GM18505 (cell line): ENCODE results near the gene COL2A1.

Experiments
- ATAC-seq: cut with Tn5 transposase; IDR thresholded peaks from one replicate; pipeline ENCODE4 v1.9.1; 2021; ENCODE audit not compliant: unreplicated experiment
- POLR2A ChIP-seq: IDR thresholded peaks from 4 replicates; pipeline ENCODE4 v1.6.1; 2011; ENCODE audit warnings: borderline replicate concordance; ENCODE audit not compliant: insufficient read depth, insufficient read length; ENCODE audit errors: extremely low read depth

COL2A1 gene

DNA sequence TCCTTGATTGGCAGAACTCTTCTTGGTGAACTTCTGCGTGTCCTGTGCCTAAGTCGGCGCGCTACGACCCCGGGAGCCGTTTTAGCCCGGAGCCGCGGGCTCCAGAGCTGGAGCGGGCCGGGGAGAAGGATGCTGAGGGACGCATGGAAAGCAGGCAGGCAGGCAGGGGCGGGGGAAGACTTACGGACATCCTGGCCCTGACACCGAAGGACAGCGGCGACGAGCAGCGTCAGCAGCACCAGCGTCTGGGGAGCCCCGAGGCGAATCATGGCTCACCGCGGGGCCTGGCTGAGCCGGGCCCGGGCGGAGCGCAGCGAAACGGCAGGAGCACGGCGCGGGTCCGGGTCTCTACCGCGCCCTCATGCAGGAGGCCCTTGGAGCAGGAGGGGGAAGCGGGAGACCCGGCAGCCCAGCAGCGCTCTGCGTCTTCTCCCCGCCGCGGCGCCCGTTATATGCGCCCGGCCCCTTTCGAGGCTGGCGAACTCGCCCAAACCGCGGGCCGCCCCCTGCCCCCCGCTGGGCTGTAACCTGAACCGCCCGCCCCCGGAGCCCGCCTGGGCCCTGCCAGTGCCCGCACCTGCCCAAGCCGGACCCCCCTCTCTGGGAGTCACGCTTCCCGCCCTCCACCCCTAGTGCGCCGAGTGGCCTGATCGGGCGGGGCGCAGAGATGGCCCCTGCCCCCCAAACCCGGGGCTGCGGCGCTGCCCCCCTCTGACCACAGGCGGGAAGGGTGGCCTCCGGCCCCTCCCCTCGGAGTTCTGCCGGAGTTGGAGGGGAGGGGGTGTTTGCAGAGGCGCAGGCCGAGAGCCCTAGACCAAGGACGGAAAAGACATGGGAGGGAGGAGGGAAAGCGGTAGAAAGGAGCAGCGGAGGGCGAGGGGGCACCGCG lies at the start of gene COL2A1:
TSS of gene COL2A1 (minus strand) at position 424 of the 889 bp plus-strand sequence. CDS start at position 269, 155 bp downstream.
- no peak for ATAC-seq
- TF ChIP-seq POLR2A, result no peak

DNA sequence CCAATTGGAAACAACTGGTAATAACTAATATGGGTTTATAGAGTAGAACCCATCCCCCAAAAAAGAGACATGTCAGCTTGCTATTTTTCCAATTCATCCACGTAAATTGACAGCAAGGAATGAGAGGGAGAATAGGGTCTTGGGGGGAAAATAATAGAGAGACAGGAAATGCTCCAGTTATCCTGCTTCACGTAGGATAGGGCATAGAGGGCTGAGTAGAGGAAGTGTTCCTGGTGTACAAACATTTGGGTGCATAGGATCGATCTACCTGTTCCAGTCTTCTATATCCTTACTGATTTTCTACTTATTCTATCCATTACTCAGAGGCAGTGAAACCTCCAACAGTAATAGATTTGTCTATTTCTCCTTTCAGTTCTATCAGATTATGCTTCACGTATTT lies 49.6 kb upstream of the COL2A1 start:
- no peak for ATAC-seq
- TF ChIP-seq POLR2A, result no peak

DNA sequence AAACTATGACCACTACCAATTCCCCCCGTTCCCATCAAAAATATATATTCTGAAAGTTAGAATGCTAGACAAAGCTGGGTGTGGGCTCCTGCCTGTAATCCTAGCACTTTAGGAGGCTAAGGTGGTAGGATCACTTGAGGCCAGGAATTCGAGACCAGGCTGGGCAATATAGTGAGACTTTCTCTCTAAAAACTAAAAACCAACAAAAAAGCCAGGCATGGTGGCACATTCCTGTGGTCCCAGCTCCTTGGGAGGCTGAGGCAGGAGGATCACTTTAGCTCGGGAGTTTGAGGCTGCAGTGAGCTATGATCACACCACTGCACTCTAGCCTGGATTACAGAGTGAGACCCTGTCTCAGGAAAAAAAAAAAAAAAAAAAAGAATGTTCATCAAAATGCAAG lies 48.8 kb upstream of the COL2A1 start:
- ATAC-seq, result no peak
- TF ChIP-seq POLR2A, result no peak

DNA sequence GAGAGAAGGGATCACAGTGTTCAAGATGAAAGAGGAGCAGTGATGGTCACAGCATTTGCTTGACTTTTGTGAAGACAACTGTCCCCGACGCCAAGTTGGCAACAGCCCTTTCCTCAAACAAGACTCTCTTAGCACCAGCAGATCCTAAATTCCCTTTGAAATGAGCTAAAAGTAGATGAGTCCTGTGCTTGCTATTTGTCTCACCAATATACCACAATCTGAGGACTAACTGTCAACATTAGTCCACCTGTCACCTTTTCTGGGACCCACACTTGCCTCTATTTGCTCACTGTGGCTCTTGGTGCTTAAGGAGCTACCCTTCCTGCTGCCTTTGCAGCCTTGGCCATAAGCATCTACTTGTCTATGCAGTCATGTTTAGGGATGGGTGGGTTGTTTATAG lies 47.4 kb upstream of the COL2A1 start:
- TF ChIP-seq POLR2A, result no peak
- no peak for ATAC-seq

DNA sequence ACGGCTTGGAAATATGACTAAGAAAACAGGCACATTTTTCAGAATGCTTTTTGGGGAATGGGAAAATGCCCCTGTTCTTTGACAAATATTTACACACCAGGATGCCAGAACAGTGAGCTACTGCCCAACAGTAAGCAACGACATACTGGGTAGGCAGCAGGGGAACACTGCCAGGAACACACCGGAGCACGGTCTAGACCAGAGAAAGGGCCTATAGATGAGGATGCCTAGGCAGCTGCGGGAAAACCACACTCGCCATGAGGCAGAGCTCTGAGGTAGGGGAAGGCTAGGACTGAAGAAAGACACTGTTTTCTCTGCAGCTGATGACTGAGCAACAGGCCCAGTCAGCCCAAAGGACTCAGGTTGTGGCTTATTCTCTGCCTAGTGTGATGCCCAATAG lies 45.9 kb upstream of the COL2A1 start:
- no peak for TF ChIP-seq POLR2A
- ATAC-seq, result no peak

DNA sequence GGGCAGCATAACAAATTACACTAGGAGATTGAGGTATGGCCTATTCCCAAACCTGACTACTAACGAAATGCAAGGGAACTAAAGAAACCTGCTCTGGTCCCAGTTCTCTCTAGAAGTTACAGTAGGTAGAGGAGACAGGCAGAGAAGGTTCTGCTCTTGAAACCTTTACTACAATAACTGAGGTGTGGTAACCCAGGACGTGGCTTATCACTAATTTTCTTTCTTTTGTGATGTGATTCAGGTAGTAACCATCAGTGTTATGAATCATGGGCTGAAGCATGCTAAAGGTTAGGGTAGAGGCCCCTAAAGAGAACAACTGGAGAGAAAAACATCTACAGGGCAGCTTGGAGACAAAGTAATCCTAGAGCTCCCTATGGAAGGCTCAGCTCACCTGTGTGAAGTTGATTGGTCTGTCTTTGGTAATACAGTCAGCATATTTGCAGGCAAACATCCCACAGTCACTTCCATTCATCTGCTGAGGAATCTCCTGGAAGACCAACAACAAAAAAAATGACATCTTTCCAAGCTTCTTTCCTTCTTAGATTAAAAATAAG lies 41.8 kb upstream of the COL2A1 start:
- ATAC-seq, result no peak
- TF ChIP-seq POLR2A, result no peak

DNA sequence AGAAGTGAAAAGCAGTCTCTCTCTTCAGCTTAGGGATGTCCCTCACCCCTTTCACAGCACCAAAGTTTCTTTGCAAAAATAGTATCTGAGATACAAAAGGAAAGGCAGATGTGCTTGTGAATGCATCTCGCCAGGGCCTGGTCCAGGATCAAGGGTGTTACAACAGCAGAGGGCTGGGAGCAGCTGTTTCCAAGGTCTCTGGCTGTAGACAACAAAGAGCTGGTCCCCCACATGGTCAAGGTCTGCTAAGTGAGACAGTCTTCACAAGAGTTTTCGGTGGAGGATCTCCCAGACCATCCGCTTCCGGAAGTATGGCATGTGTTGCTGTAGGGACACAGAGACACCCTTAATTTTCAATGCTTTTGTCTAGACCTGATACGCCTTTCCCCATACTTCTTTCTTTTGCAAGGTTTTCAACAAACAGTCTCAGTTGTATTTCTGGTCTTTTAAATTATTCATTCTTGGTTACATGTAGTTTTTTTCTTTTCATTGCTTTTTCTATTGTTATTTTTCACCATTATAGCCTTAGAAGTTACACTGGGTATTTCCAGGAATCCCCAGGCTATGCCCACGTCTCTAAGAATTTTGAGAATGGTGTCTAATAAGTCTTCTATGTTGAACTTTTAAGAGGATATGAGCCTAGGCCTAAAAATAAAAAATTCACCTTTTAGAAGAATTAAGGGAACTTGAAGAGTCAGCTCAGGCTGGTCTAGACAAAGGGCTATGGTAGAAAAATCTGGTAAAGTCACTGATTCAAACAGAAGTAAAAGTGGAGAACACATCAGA lies 41.0 kb upstream of the COL2A1 start:
- ATAC-seq, result no peak
- TF ChIP-seq POLR2A, result no peak

DNA sequence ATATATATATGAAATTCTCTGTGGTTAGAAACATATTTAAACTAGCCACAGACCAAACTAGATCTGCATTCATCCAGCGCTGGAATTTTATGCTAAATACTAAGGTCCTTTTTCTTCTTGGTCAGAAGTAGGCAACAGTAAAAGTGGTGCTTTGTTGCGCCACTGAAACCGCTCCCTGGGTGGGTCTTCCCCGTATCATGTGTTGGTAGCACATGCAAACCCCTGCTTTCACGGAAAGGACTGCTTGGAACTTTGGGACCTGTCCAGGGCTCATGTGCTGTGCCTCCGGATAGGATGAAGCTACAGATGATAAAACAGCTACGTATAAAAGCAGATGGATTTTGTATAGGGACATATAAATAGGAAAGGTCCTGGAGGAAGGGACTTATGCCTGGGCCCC lies 40.1 kb upstream of the COL2A1 start:
- no peak for TF ChIP-seq POLR2A
- ATAC-seq, result no peak

DNA sequence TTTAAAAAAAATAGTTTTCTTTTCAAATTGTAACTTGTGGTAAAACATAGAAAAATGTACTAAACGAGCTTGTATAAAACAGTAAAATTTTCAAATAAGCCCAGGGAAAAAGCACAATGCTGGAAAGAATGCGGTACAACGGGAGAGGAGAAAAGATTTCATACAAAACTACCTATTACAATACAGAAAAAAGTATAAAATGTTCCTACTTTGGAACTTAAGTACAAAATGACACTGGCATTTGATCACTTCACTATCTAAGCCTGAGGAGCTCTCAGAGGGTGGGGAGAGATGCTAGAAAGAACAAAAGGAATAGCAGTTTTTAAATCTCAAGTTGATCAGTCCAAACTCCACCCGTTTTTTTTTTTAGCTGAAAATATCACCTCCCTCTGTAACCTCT lies 39.5 kb upstream of the COL2A1 start:
- ATAC-seq, result no peak
- TF ChIP-seq POLR2A, result no peak

DNA sequence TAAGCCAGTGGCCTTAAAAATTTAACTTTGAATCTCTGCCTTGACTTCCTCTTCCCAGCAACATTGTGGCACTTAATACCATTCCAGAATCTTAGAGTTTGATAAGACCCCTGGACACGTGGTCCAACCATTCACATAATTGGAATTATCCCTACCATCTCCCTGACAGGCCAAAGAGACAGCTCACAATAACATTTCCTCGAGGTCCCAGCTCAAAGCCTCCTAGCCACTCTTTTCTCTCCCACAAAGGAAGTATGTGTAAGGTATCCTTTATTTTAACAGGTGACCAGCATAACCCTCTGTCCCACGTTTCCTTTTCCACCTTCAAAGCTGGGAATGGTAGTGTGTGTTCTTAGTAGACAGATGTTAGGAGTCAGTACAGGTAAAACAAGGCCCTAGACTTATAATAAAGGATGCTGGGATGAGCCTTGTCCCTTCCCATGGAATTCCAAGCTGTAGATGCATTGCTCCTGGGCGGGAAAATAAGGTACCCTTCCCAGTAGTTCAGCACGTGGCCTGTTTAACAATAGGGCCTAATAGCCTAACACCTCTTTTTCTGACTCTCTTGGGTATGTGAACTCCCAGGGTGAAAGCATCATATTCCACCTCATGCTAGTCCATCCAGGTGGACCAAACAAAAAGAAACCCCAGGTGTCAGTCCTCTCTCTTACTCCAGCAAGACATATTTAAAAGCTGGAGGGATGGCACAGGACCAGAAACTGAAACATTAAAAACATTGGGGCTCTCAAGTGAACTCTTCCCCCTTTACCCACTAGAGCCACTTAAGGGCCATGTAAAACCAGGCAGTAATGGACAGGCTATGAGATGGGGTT lies 37.5 kb upstream of the COL2A1 start:
- no peak for ATAC-seq

DNA sequence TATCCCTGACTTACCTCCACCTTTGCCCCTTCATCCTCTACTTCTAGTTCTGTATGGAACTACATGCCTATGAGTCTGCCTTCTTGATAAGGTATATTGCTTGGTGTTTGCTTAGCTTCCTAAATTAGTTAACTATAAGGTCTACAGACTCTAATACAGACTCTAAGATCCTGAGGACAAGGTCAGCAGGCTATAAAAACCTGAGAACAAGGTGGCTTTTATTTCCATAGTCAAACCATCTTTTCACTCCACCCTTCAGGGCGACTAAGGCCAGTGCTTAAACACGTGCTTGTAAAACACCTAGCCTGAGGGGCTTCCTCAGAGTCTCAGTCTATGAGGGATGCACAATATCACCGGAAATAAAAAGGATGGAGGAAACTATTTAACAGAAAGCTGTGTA lies 36.1 kb upstream of the COL2A1 start:
- TF ChIP-seq POLR2A, result no peak
- ATAC-seq, result no peak

More for the DNA sequence above, 37.5 kb upstream of the COL2A1 start:
- no peak for TF ChIP-seq POLR2A

DNA sequence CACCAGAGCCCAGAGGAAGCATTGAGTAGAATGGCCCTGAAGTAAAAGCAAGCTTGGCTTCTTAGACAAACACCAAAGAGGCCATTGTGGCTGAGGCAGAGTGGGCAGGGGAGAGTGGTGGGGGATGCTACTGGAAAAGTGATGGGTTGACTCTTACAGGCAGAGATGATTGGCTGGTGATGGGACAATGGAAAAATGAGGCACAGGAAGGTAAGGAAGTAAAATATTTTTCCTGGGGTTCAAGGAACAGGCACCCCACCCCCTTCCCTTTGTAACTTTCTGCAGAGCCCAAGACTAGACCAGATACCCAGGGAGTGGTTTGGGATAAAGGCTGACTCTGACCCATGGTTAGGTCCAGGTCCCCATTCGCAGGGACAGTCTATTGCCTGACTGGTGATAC lies 34.9 kb upstream of the COL2A1 start:
- ATAC-seq, result no peak
- TF ChIP-seq POLR2A, result no peak

DNA sequence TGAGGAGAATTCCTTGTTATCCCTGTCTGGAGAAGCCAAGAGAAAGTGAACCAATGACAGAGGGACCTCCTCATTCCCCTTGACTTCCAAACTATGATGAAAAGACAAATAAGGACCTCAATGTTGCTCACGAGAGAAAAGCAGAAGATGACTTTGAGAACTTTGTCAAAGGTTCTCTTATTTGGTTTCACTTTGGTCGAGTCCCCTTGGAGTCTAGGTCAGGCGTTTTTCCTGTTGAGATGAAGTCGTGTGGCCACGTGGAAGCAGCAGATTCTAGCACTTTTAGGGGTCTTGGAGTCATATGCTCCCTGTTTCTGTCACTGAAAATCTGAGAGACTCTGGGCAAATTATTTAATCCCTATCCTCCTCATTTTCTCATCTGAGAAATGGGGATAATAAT lies 33.8 kb upstream of the COL2A1 start:
- no peak for ATAC-seq
- no peak for TF ChIP-seq POLR2A
